Fibroblast of skin of scalp (primary cell): ENCODE measurements around the gene IL5. TPM values are rescaled to one million over a fixed set of nuclear protein-coding genes. Genes with fewer than 3 reads are reported as not detected.
"Not testable (repeated sequence)": the region's sequence is repeated elsewhere in the genome, so short reads cannot be mapped to it uniquely, and the experiment has no call there.

ENCODE experiments used
- DNase-seq: peaks from one replicate; pipeline ENCODE4 v3.0.0-alpha.2; 2013
- polyA plus RNA-seq, 2 experiments: library from polyadenylated mRNA; unstranded; fragments of 120-200 nt; gene quantifications; one replicate each; pipeline ENCODE4 v1.2.1, GENCODE V29; 2013; ENCODE audit not compliant: insufficient read length in 2 of 2

Gene IL5
- polyA plus RNA-seq (2013, experiment 1 of 2; ENCODE audit: insufficient read length), result not detected
- polyA plus RNA-seq (2013, experiment 2 of 2; ENCODE audit: insufficient read length), result not detected

- DNase-seq, result no peak
Measured at GRCh38 chr5:132543472-132544201, at the start of gene IL5. IL5 (minus strand) TSS chr5:132543522; CDS start chr5:132543478, 44 bp downstream.

DNA sequence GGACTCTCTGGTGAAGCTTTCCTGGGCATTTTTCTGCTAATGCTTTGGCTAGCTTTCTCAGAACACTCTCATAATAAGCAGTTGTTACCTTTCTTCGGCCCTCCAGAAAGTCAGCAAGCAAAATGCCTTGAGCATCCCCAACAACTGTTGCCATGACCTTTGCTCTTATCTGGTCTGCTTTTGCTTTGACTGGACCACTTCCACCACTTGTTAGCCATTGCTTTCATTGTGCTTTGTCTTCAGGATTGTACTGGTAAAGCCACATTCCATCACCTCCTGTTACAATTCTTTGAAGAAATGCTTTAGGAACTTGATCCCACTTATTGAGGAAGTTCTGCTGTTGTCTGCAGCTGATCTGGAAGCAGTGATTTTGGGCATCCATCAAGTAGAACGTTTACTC lies 49.2 kb upstream of the IL5 start:
- no peak for DNase-seq

- DNase-seq, result peak; percentile 10
Measured at GRCh38 chr5:132591145-132591544, 47.8 kb upstream of the IL5 start.

DNA sequence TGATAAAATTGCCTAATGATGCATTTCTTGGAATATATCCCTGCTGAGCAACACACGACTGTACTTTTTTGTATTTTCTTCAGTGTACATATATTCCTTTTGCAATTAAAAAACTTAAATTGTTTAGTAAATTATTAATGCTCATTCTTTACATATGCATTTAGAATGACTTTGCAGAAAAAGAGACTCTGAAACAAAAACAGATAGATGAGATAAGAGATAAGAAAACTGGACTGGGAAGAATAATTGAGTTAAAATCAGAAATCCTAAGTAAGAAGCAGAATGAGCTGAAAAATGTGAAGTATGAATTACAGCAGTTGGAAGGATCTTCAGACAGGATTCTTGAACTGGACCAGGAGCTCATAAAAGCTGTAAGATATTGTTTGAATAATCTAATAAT lies 46.1 kb upstream of the IL5 start:
- no peak for DNase-seq

- no peak for DNase-seq
Measured at GRCh38 chr5:132586063-132586462, 42.7 kb upstream of the IL5 start.

DNA sequence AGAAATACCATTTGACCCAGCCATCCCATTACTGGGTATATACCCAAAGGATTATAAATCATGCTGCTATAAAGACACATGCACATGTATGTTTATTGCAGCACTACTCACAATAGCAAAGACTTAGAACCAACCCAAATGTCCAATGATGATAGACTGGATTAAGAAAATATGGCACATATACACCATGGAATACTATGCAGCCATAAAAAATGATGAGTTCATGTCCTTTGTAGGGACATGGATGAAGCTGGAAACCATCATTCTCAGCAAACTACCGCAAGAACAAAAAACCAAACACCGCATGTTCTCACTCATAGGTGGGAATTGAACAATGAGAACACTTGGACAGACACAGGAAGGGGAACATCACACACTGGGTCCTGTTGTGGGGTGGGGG lies 41.2 kb upstream of the IL5 start:
- not testable (repeated sequence) for DNase-seq

- no peak for DNase-seq
Measured at GRCh38 chr5:132576123-132576522, 32.8 kb upstream of the IL5 start.

DNA sequence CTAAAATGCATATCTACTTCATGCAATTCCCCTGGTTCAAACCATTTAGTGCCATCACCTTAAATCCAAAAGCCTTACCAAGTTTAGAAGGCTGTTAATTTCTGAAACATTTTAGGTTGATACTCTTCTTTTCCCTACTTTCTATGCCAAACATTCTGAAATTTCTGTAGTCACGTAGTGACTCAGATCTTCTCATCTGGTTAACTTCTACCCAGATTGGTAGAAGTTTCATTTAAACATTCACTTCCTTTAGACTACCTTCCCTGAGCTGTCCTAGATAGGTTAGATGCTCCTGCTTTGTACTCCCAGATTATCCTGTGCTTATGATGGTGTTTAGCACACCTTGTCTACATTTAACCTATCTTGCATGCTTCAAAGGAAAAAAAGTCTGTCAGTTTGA lies 23.3 kb upstream of the IL5 start:
- no peak for DNase-seq

GRCh38 chr5:132564555-132564954 lies 21.2 kb upstream of the IL5 start:
- not testable (repeated sequence) for DNase-seq

GRCh38 chr5:132561601-132562000 lies 18.3 kb upstream of the IL5 start:
- DNase-seq, result peak; percentile 27

DNA sequence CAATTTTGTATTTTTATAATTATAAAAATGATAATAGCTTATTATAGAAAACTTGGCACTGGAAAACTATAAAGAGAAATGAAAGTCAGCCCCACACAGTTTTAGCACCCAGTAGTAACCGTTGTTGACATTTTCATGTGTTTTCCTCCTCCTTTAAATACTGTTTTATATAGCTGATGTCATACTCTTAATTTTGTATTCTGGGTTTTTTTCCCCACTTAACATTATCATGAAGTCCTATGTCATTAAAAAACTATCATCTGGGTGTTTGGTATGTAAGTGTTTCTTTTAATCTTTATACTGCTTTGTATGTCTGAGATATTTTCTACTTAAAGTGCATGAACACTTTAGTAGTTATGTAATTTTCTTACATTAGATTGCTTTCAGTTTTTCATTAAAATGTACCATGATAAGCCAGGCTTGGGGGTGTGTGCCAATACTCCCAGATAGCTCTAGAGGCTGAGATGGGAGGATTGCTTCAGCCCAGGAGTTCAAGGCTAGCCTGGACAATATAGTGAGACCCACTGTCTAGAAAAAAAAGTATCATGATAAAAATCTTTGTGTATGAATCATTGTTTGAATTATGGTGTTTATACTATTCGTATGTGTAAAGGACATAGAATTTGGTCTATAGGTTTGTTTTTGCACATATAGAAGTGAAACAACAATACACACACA lies 16.2 kb upstream of the IL5 start:
- DNase-seq, result no peak

- peak; percentile 22 for DNase-seq
Measured at GRCh38 chr5:132557478-132558172, 14.3 kb upstream of the IL5 start.

DNA sequence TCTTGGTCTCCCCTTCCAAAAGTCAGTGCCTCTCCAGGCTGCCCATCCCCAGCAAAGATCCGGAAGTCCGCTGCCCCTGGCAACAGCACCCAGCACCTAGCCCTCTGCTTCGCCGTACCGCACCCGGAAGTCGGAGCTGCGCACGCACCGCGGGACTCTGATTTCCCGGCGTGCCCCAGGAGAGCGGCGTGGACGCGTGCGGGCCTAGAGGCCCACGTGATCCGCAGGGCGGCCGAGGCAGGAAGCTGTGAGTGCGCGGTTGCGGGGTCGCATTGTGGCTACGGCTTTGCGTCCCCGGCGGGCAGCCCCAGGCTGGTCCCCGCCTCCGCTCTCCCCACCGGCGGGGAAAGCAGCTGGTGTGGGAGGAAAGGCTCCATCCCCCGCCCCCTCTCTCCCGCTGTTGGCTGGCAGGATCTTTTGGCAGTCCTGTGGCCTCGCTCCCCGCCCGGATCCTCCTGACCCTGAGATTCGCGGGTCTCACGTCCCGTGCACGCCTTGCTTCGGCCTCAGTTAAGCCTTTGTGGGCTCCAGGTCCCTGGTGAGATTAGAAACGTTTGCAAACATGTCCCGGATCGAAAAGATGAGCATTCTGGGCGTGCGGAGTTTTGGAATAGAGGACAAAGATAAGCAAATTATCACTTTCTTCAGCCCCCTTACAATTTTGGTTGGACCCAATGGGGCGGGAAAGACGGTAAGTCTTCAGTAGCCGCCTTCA lies 13.6 kb upstream of the IL5 start, which contains the start of gene RAD50:
Gene RAD50 (plus strand): TSS at position 215 of the 715 bp plus-strand sequence. CDS start 348 bp downstream, at position 563.
- peak; percentile 91 for DNase-seq

DNA sequence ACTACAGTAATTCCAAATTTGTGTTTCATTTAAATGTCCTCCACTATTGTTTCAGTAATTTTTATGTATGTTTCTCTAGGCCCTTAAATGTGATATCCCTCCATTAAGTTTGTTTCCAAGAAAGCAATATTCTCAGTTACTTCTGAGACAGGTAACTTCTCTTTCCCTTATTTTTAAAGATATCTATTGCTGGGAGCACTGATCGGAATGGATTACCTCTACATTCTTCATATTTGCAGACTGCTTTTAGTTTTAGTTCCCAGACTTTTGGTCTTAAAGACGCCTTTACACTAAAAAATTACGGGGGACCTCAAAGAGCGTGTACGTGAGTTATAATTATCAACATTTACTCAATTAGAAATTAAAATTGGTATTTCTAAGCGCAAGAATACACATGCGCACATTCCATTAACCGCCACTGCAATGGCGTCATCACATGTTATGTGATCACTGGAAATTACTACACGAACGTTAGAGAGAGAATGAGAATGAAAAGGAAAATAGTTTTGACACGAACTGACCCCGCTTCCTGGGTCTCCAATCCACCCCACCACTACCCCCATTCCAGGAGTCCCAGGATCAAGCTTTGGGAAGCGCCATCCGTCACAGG lies 12.9 kb upstream of the IL5 start:
- no peak for DNase-seq

DNA sequence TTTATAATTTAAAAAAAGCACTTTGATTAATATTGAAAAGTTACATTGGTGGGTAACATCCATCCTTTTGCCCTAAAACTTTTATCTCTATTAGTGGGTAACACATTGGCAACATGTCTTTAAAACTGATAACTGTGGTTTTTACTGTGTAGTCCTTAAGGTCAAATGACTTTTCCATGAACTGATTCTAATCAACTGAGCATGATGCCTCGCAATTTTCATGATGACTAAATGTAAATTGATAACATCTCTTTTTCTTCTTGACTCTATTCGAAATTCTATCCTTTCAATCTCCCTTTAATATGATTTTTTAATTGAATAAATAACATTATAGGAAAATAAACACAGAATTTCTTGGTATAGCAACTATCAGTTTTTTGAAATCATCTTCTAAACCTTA lies 6.3 kb upstream of the IL5 start:
- no peak for DNase-seq

DNA sequence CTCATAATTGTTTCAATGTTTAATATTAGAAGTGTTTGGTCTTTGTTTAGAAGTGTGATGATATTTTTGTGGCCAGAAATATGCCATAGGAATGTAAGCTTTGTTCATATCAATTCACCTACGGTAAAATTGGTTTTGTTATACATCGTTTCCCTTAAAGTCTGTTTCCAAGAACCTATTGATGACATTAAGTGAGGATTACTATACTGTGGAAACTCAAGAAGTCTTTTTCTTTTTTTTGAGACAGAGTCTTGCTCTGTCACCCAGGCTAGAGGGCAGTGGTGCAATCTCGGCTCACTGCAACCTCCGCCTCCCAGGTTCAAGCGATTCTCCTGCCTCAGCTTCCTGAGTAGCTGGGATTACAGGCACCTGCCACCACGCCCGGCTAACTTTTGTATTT lies 5.5 kb upstream of the IL5 start:
- not testable (repeated sequence) for DNase-seq

DNA sequence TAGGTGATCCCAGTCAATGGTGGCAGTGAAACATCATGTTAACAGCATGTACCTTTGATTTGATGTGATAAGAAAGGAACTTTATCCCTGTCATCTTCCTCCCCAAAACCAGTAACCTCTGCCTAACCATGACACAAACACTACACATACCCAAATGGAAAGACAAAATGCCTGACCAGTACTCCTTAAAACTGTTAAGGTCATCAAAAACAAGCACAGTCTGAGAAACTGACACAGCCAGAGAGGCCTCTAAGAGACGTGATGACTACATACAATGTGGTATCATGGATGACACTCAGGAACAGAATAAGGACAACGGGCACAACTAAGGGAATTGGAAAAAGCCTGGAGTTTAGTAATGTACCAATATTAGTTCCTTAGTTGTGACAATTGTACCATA lies 3.9 kb upstream of the IL5 start:
- DNase-seq, result no peak

DNA sequence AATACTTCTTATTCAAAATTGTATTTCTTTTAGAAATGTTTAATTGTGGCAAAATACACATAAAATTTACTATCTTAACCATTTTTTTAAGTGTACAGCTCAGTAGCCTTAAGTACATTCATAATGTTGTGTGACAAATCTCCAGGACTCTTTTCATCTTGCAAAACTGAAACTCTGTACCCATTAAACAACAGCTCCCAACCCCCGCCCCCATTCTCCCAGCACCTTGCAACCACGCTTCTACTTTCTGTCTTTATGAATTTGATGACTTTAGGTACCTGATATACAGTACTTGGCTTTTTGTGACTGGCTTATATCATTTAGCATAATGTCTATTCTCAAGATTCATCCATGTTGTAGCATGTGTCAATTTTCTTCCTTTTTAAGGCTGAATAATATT lies 2.8 kb upstream of the IL5 start:
- no peak for DNase-seq

- no peak for DNase-seq
Measured at GRCh38 chr5:132540764-132541163, 2.6 kb downstream of the IL5 start.

- no peak for DNase-seq
Measured at GRCh38 chr5:132540149-132540548, 3.2 kb downstream of the IL5 start.

GRCh38 chr5:132539716-132540115 lies 3.6 kb downstream of the IL5 start:
- DNase-seq, result no peak

DNA sequence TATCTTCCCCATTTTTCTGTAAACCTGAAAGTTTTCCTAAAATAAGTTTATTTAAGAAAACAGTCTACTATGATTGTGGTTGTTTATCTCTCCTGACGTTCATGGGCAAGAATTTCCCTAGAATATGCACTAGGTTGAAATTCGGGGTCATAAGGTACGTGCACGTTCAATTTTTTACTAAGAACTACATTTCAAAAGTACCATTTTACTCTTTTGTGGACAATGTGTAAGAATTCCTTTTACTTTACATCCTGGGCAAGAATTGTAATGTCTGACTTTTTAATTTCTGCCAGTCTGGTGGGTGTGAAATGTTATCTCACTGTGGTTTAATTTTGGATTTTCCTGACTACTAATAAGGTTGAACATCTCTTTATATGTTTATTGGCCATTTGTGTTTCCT lies 12.4 kb downstream of the IL5 start:
- DNase-seq, result no peak
